Inferior parietal cortex (tissue), 1 donor: ENCODE results near the gene DNAJC5G.
"Not testable (repeated sequence)": the region's sequence is repeated elsewhere in the genome, so short reads cannot be mapped to it uniquely, and the experiment has no call there.

Experiments
- DNase-seq: peaks from one replicate; pipeline ENCODE4 v3.0.0-alpha.2; 2016; ENCODE audit errors: extremely low spot score

Gene DNAJC5G

GRCh38 chr2:27251766-27252165 is 23.5 kb upstream of the DNAJC5G start:
- no peak for DNase-seq

- DNase-seq: no peak
Measured at GRCh38 chr2:27255187-27255586, 20.0 kb upstream of the DNAJC5G start.

GRCh38 chr2:27255660-27256059 is 19.6 kb upstream of the DNAJC5G start:
- DNase-seq: no peak

- DNase-seq: no peak
Measured at GRCh38 chr2:27256855-27257454, 18.3 kb upstream of the DNAJC5G start.

GRCh38 chr2:27258051-27258450 is 17.2 kb upstream of the DNAJC5G start:
- no peak for DNase-seq

- no peak for DNase-seq
Measured at GRCh38 chr2:27261241-27261925, 13.8 kb upstream of the DNAJC5G start.

- no peak for DNase-seq
Measured at GRCh38 chr2:27261926-27262298, 13.3 kb upstream of the DNAJC5G start.

- no peak for DNase-seq
Measured at GRCh38 chr2:27262379-27263286, 12.6 kb upstream of the DNAJC5G start, which contains the start of gene SLC30A3. Gene SLC30A3 (minus strand): TSS chr2:27263047. CDS start chr2:27262906, 141 bp downstream.

- no peak for DNase-seq
Measured at GRCh38 chr2:27263287-27264252, 11.7 kb upstream of the DNAJC5G start.

- DNase-seq: no peak
Measured at GRCh38 chr2:27264253-27264752, 10.9 kb upstream of the DNAJC5G start.

GRCh38 chr2:27264753-27265535 is 10.3 kb upstream of the DNAJC5G start:
- DNase-seq: no peak

- DNase-seq: no peak
Measured at GRCh38 chr2:27265536-27265870, 9.7 kb upstream of the DNAJC5G start.

- not testable (repeated sequence) for DNase-seq
Measured at GRCh38 chr2:27268296-27268695, 6.9 kb upstream of the DNAJC5G start.

- DNase-seq: no peak
Measured at GRCh38 chr2:27270131-27270530, 5.1 kb upstream of the DNAJC5G start.

GRCh38 chr2:27270670-27271069 is 4.6 kb upstream of the DNAJC5G start:
- DNase-seq: no peak

- no peak for DNase-seq
Measured at GRCh38 chr2:27271631-27272340, 3.4 kb upstream of the DNAJC5G start.

- not testable (repeated sequence) for DNase-seq
Measured at GRCh38 chr2:27272537-27273522, 2.4 kb upstream of the DNAJC5G start.

- no peak for DNase-seq
Measured at GRCh38 chr2:27278010-27278409, 2.8 kb downstream of the DNAJC5G start.

GRCh38 chr2:27280826-27281225 is 5.6 kb downstream of the DNAJC5G start:
- DNase-seq: no peak
